ENCODE results near the gene ARHGEF10L. TPM values are rescaled to one million over a fixed set of nuclear protein-coding genes. Genes with fewer than 3 reads are reported as not detected.

Gene ARHGEF10L
- total RNA-seq, 1 donor from 2014 or later: 20.3 TPM

DNA sequence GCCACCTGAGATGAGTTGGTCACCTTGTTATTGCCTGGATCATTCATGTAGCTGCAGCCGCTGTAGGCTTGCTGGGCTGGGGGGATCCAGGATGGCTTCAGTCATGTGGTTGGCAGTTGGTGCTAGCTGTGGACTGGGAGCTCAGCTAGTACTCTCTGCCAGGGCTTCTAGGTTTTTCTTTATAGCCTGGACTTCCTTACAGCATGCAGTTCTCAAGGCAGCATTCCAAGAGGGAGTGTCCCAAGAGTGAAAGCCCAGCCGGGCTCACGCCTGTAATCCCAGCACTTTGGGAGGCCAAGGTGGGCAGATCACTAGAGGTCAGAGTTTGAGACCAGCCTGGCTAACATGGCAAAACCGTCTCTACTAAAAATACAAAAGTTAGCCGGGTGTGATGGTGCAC lies 192.0 kb downstream of the ARHGEF10L start:
- no peak overlapping the region for H2AFZ ChIP-seq (replicated peaks)

DNA sequence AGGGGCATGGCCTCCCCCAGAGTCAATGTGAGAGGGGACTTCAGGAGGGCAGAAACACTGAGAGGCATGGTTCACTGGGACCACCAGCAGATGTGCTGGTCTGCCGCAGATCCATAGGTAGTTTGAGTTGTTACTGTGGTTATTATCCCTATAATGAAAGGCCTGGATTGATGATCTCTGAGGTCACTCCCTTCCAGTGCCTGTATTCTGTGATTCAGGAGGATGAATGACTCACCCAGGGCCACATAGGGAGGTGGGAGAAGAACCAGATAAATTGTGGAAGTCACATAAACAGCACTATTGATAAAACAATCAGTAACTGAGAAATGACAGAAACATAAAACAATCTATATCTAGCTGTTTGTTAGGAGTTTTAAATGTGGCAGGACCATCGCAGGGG lies 193.0 kb downstream of the ARHGEF10L start:
- H3K9me3 ChIP-seq (ENCODE audit: low read depth): no peaks in the 10 kb centered on the region
- H3K79me2 ChIP-seq (ENCODE audit: low read depth): no peaks in the 10 kb centered on the region
- peaks cover 16% of the 10 kb centered on the region for H3K4me1 ChIP-seq
- H3K9ac ChIP-seq: no peak overlapping the region
- H4K20me1 ChIP-seq (ENCODE audit: low read depth): no peaks in the 10 kb centered on the region
- H3K4me2 ChIP-seq: no peak overlapping the region
- Mint-ChIP-seq H3K9me3 (peaks cover 7% of the 10 kb centered on the region), H3K36me3 (no peaks in the 10 kb centered on the region), H3K4me3 (no peak overlapping the region), H3K27me3 (ENCODE audit: insufficient read depth, low read depth) (peaks cover 10% of the 10 kb centered on the region), H3K4me1 (peaks cover 2% of the 10 kb centered on the region), H3K27ac (peak overlapping the region; percentile 82)
- DNase-seq (ENCODE audit: low spot score): no peak
- H3K27me3 ChIP-seq: no peaks in the 10 kb centered on the region
- no peak overlapping the region for H3K27ac ChIP-seq
- H3F3A ChIP-seq (ENCODE audit: low read depth): no peaks in the 10 kb centered on the region
- no peak overlapping the region for H2AFZ ChIP-seq (replicated peaks)
- H3K4me3 ChIP-seq: no peak overlapping the region
- no peak for TF ChIP-seq EZH2phosphoT487 (IDR thresholded peaks at IDR 0.05)
- TF ChIP-seq, protein P1, sequence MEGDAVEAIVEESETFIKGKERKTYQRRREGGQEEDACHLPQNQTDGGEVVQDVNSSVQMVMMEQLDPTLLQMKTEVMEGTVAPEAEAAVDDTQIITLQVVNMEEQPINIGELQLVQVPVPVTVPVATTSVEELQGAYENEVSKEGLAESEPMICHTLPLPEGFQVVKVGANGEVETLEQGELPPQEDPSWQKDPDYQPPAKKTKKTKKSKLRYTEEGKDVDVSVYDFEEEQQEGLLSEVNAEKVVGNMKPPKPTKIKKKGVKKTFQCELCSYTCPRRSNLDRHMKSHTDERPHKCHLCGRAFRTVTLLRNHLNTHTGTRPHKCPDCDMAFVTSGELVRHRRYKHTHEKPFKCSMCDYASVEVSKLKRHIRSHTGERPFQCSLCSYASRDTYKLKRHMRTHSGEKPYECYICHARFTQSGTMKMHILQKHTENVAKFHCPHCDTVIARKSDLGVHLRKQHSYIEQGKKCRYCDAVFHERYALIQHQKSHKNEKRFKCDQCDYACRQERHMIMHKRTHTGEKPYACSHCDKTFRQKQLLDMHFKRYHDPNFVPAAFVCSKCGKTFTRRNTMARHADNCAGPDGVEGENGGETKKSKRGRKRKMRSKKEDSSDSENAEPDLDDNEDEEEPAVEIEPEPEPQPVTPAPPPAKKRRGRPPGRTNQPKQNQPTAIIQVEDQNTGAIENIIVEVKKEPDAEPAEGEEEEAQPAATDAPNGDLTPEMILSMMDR (IDR thresholded peaks at IDR 0.05): no peak
- TF ChIP-seq EZH2 (IDR thresholded peaks at IDR 0.05): no peak
- no peaks in the 10 kb centered on the region for H3K36me3 ChIP-seq

More for the DNA sequence above, 192.0 kb downstream of the ARHGEF10L start:
- no peaks in the 10 kb centered on the region for H3K36me3 ChIP-seq
- H3K4me1 ChIP-seq: peaks cover 10% of the 10 kb centered on the region
- no peaks in the 10 kb centered on the region for H3K9me3 ChIP-seq (ENCODE audit: low read depth)
- peaks cover 7% of the 10 kb centered on the region for H3K9me3 Mint-ChIP-seq
- H3K27me3 ChIP-seq: no peaks in the 10 kb centered on the region
- H3K9ac ChIP-seq: no peak overlapping the region
- no peaks in the 10 kb centered on the region for H3K79me2 ChIP-seq (ENCODE audit: low read depth)
- TF ChIP-seq, protein P1 (IDR thresholded peaks at IDR 0.05): no peak
- TF ChIP-seq EZH2phosphoT487 (IDR thresholded peaks at IDR 0.05): no peak
- TF ChIP-seq EZH2 (IDR thresholded peaks at IDR 0.05): no peak
- no peak overlapping the region for H3K4me3 Mint-ChIP-seq
- DNase-seq (ENCODE audit: low spot score): no peak
- no peak overlapping the region for H3K27ac Mint-ChIP-seq
- H3K27me3 Mint-ChIP-seq (ENCODE audit: insufficient read depth, low read depth): peaks cover 10% of the 10 kb centered on the region
- H4K20me1 ChIP-seq (ENCODE audit: low read depth): no peaks in the 10 kb centered on the region
- no peak overlapping the region for H3K4me3 ChIP-seq
- peaks cover 2% of the 10 kb centered on the region for H3K4me1 Mint-ChIP-seq
- no peaks in the 10 kb centered on the region for H3K36me3 Mint-ChIP-seq
- no peak overlapping the region for H3K27ac ChIP-seq
- H3F3A ChIP-seq (ENCODE audit: low read depth): no peaks in the 10 kb centered on the region
- no peak overlapping the region for H3K4me2 ChIP-seq

DNA sequence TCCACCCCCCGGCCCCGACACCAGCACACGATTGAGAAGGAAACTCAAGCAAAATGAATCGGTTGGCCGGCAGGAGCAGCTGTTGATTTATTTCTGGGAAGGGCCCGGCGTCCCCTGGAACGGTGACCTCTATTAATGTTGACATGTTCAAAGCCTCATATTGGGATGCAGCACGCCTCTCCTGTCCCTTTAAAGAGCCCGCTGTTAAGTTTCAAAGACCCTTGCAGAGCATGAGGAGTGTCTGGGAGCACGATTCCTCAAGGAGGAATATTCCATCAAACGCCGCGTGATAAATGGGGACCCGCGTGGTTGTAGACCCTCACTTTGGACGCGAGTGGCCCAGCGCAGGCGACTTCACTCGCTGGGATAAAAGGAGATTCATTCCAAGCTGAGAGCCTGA lies 194.2 kb downstream of the ARHGEF10L start:
- Histone ChIP-seq H3F3A (ENCODE audit: low read depth) (no peaks in the 10 kb centered on the region), H3K27ac (no peak overlapping the region), H3K4me1 (peaks cover 16% of the 10 kb centered on the region), H3K4me3 (no peak overlapping the region), H3K4me2 (no peak overlapping the region), H3K9ac (no peak overlapping the region), H3K79me2 (ENCODE audit: low read depth) (no peaks in the 10 kb centered on the region), H2AFZ (replicated peaks) (no peak overlapping the region), H3K36me3 (no peaks in the 10 kb centered on the region), H4K20me1 (ENCODE audit: low read depth) (no peaks in the 10 kb centered on the region), H3K27me3 (no peaks in the 10 kb centered on the region), H3K9me3 (ENCODE audit: low read depth) (no peaks in the 10 kb centered on the region)
- H3K27me3 Mint-ChIP-seq (ENCODE audit: insufficient read depth, low read depth): peaks cover 10% of the 10 kb centered on the region
- H3K4me3 Mint-ChIP-seq: no peak overlapping the region
- TF ChIP-seq EZH2phosphoT487 (IDR thresholded peaks at IDR 0.05) (no peak), EZH2 (IDR thresholded peaks at IDR 0.05) (no peak)
- H3K9me3 Mint-ChIP-seq: peaks cover 3% of the 10 kb centered on the region
- DNase-seq (ENCODE audit: low spot score): no peak
- no peak overlapping the region for H3K27ac Mint-ChIP-seq
- no peaks in the 10 kb centered on the region for H3K36me3 Mint-ChIP-seq
- H3K4me1 Mint-ChIP-seq: peaks cover 2% of the 10 kb centered on the region

DNA sequence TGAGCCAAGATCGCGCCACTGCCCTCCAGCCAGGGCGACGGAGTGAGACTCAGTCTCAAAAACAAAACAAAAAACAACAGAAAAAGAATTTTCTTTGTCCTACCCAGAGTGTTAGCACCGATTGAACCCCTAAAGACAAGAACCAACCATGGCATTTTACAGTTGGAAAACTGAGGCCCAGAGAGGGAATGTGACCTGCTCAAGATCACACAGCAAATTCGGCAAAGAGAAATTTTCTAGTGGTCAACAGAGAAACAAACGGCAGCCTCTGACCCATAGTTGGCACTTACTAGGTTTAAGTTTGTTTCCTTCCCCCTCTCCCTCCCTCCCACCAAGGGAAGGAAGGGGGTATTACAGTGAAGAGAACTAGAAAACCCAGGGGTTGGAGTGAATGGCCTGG lies 195.1 kb downstream of the ARHGEF10L start:
- no peaks in the 10 kb centered on the region for H3K27me3 ChIP-seq
- no peaks in the 10 kb centered on the region for H3K79me2 ChIP-seq (ENCODE audit: low read depth)
- peaks cover 10% of the 10 kb centered on the region for H3K27me3 Mint-ChIP-seq (ENCODE audit: insufficient read depth, low read depth)
- peaks cover 16% of the 10 kb centered on the region for H3K4me1 ChIP-seq
- no peak overlapping the region for H3K9ac ChIP-seq
- H3K4me3 ChIP-seq: no peak overlapping the region
- H3K36me3 ChIP-seq: no peaks in the 10 kb centered on the region
- no peak overlapping the region for H3K27ac ChIP-seq
- H3F3A ChIP-seq (ENCODE audit: low read depth): no peaks in the 10 kb centered on the region
- no peak overlapping the region for H3K4me3 Mint-ChIP-seq
- peaks cover 4% of the 10 kb centered on the region for H3K4me1 Mint-ChIP-seq
- no peak overlapping the region for H3K27ac Mint-ChIP-seq
- no peak for DNase-seq (ENCODE audit: low spot score)
- no peaks in the 10 kb centered on the region for H4K20me1 ChIP-seq (ENCODE audit: low read depth)
- H3K9me3 ChIP-seq (ENCODE audit: low read depth): no peaks in the 10 kb centered on the region
- H3K36me3 Mint-ChIP-seq: no peaks in the 10 kb centered on the region
- no peak overlapping the region for H3K4me2 ChIP-seq
- no peaks in the 10 kb centered on the region for H3K9me3 Mint-ChIP-seq
- no peak overlapping the region for H2AFZ ChIP-seq (replicated peaks)
- TF ChIP-seq EZH2 (IDR thresholded peaks at IDR 0.05) (no peak), EZH2phosphoT487 (IDR thresholded peaks at IDR 0.05) (no peak)

Measured in neural progenitor cell (in vitro differentiated cells).